Endothelial cell of umbilical vein (primary cell): ENCODE data around the gene CHMP6. TPM values are rescaled to one million over a fixed set of nuclear protein-coding genes. Genes with fewer than 3 reads are reported as not detected.

ENCODE experiments used
- BruUV-seq: library from RNA; stranded (reverse); fragments of 400-500 nt; replicated peaks from 2 replicates; lab custom pipeline; 2021; lab: Mats Ljungman, UMichigan
- CTCF ChIA-PET: fragments of 300-600, 350-600 bp; sonication (Branson Sonifier 250); formaldehyde crosslinking; loops from one replicate; lab custom pipeline; 2021; ENCODE audit warnings: antibody characterized with exemption, inconsistent platforms; lab: Charles Lee
- POLR2A ChIA-PET: fragments of 300-600, 350-600 bp; sonication (Branson Sonifier 250); formaldehyde crosslinking; loops from one replicate; lab custom pipeline; 2021; ENCODE audit warnings: antibody characterized with exemption, inconsistent platforms; lab: Charles Lee
- DNase-seq: peaks from one replicate; pipeline ENCODE4 v3.0.0-alpha.2; 2011; ENCODE audit warnings: low read depth, low spot score
- FAIRE-seq: peaks from 2 replicates; lab custom pipeline; 2011; peaks lifted over from hg19 to GRCh38; lab: Jason Lieb, UNC
- H2AFZ ChIP-seq: 2 replicates; pipeline ENCODE4 v1.6.0; 2012; ENCODE audit warnings: low read depth, low read length, control low read depth, inconsistent platforms
- H3K27ac ChIP-seq: 2 replicates; pipeline ENCODE4 v1.5.1; 2011; ENCODE audit warnings: low read depth, mild to moderate bottlenecking, control low read depth, low read length, moderate library complexity; ENCODE audit not compliant: insufficient read depth
- H3K27me3 ChIP-seq, 2 experiments: 2 replicates each; pipeline versions ENCODE4 v1.6.0 to v1.6.1; 2011; ENCODE audit warnings: low read length in 2 of 2, mixed read lengths in 1 of 2; ENCODE audit not compliant: control insufficient read depth in 2 of 2, insufficient read depth in 2 of 2
- H3K36me3 ChIP-seq, 2 experiments: 2 replicates in 1 of 2; 3 replicates in 1 of 2; pipeline ENCODE4 v1.5.1; 2011; ENCODE audit warnings: low read length in 2 of 2, mild to moderate bottlenecking in 1 of 2, moderate library complexity in 1 of 2; ENCODE audit not compliant: control insufficient read depth in 2 of 2, insufficient read depth in 2 of 2; ENCODE audit errors: extremely low read depth in 1 of 2
- H3K4me1 ChIP-seq: 3 replicates; pipeline ENCODE4 v1.5.1; 2011; ENCODE audit warnings: mild to moderate bottlenecking, low read length; ENCODE audit not compliant: control insufficient read depth, insufficient read depth; ENCODE audit errors: extremely low read depth
- H3K4me2 ChIP-seq: 2 replicates; pipeline ENCODE4 v1.6.1; 2011; ENCODE audit warnings: low read length, control low read depth, mixed read lengths; ENCODE audit not compliant: insufficient read depth
- H3K4me3 ChIP-seq, 3 experiments: fragments of 200-600 bp in 1 of 3; sonication (generic), shearing (Covaris generic) in 1 of 3; replicated peaks in 1 of 3; 2 replicates each; pipeline ENCODE4 v1.5.1; 2011 to 2016; ENCODE audit warnings: control low read depth in 3 of 3, low read length in 3 of 3, mild to moderate bottlenecking in 2 of 3, inconsistent platforms in 1 of 3, low read depth in 1 of 3, moderate library complexity in 1 of 3; ENCODE audit not compliant: insufficient read depth in 1 of 3
- H3K79me2 ChIP-seq: 2 replicates; pipeline ENCODE4 v1.6.0; 2012; ENCODE audit warnings: low read length, inconsistent platforms; ENCODE audit not compliant: control insufficient read depth, insufficient read depth
- H3K9ac ChIP-seq: replicated peaks from 2 replicates; pipeline ENCODE3; 2011; ENCODE audit warnings: low read length, control low read depth; ENCODE audit not compliant: insufficient read depth; ENCODE audit errors: extremely low read depth
- H3K9me1 ChIP-seq: replicated peaks from 3 replicates; pipeline ENCODE4 v1.6.0; 2011; ENCODE audit warnings: mild to moderate bottlenecking, low read length; ENCODE audit not compliant: control insufficient read depth, insufficient read depth; ENCODE audit errors: extremely low read depth
- H3K9me3 ChIP-seq: replicated peaks from 2 replicates; pipeline ENCODE4 v1.5.1; 2012; ENCODE audit warnings: low read length, inconsistent platforms; ENCODE audit not compliant: control insufficient read depth, insufficient read depth
- H4K20me1 ChIP-seq: replicated peaks from 2 replicates; pipeline ENCODE3; 2011; ENCODE audit warnings: mild to moderate bottlenecking, low read length; ENCODE audit not compliant: control insufficient read depth, insufficient read depth; ENCODE audit errors: extremely low read depth
- EZH2 ChIP-seq: IDR thresholded peaks from 2 replicates; pipeline ENCODE4 v1.6.1; 2012; ENCODE audit warnings: borderline replicate concordance, low read depth, mild to moderate bottlenecking, moderate library complexity, low read length, inconsistent platforms; ENCODE audit not compliant: severe bottlenecking
- FOS ChIP-seq: IDR thresholded peaks from 2 replicates; pipeline ENCODE4 v1.6.1; 2011; ENCODE audit warnings: mild to moderate bottlenecking, low read length, moderate library complexity, borderline replicate concordance; ENCODE audit not compliant: insufficient read depth
- GATA2 ChIP-seq: IDR thresholded peaks from 2 replicates; pipeline ENCODE4 v1.7.0; 2011; ENCODE audit warnings: low read depth, mild to moderate bottlenecking, moderate library complexity, mixed read lengths, low read length; ENCODE audit not compliant: insufficient read length, insufficient read depth
- JUN ChIP-seq: IDR thresholded peaks from 2 replicates; pipeline ENCODE4 v1.6.1; 2011; ENCODE audit warnings: borderline replicate concordance, low read depth; ENCODE audit not compliant: insufficient read length, insufficient read depth
- MYC ChIP-seq: IDR thresholded peaks from one replicate; pipeline ENCODE4 v1.6.1; 2011; ENCODE audit warnings: mild to moderate bottlenecking, low read depth, low read length
- POLR2A ChIP-seq: IDR thresholded peaks from 2 replicates; pipeline ENCODE4 v1.6.1; 2012; ENCODE audit warnings: low read depth, mild to moderate bottlenecking, control low read depth, low read length
- POLR2AphosphoS5 ChIP-seq: IDR thresholded peaks from 2 replicates; pipeline ENCODE4 v1.6.1; 2012; ENCODE audit warnings: low read depth, mild to moderate bottlenecking, control low read depth, low read length, moderate library complexity; ENCODE audit not compliant: insufficient read depth
- dilution Hi-C: fragments of 300-500 bp; cut with MboI; formaldehyde crosslinking; loops from one replicate; pipeline ENCODE4 v1.15.0; 2019; ENCODE audit warnings: low sequenced_read_pairs; ENCODE audit not compliant: extremely low pct_ligation_motif_present
- intact Hi-C: fragments of 100-400 bp; cut with micrococcal nuclease; formaldehyde crosslinking; loops from one replicate; pipeline ENCODE4 v1.10.0; 2022
- polyA plus RNA-seq, 4 experiments: library from polyadenylated mRNA; depleted of rRNA in 3 of 4; stranded (reverse) in 3 of 4; unstranded in 1 of 4; fragments of >200 nt; gene quantifications; 2 replicates each; pipeline versions ENCODE4 v1.2.1 to v1.2.3, GENCODE V29; 2011 to 2012; ENCODE audit warnings: missing spikeins in 1 of 4
- total RNA-seq: library from RNA; stranded (reverse); gene quantifications from 2 replicates; pipeline ENCODE4 v1.2.3, GENCODE V29; 2021
- TF ChIP-seq, protein P1 (sequence below), 2 donors: IDR thresholded peaks; 1 replicate in 1 of 2; 2 replicates in 1 of 2; pipeline ENCODE4 v1.5.1; 2011; ENCODE audit warnings: low read length in 2 of 2, mild to moderate bottlenecking in 2 of 2, moderate library complexity in 2 of 2, control low read depth in 1 of 2, inconsistent platforms in 1 of 2, low read depth in 1 of 2; ENCODE audit not compliant: insufficient read depth in 1 of 2; ENCODE audit errors: extremely low read depth in 1 of 2
- TF ChIP-seq, protein P2 (sequence below): IDR thresholded peaks from 2 replicates; pipeline ENCODE4 v1.6.1; 2011; ENCODE audit not compliant: insufficient read depth, insufficient read length

The CHMP6 gene
- total and polyA plus RNA-seq, 2 donors (not counting 3 experiments of a cell fraction or from before 2014, with no cell fraction given) = 42.5 to 48.5 TPM

DNA sequence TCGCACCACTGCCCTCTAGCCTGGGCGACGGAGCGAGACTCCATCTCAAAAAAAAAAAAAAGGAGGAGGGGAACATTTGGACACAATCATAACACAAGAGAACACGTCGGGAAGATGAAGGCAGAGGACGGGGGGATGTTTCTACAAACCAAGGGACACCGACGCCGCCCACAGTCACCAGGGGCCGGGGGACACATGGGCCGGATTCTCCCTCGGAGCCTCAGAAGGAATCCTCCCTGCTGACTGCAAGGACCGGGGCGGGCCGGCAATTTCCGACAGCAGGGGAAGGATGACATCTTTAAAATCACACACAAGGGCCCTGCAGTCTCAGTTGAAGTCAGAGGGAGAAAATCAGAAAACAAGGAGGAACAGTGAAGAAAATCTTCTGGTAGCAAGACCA is 8.1 kb upstream of the CHMP6 start:
- no peaks in the 10 kb centered on the region for H3K9me1 ChIP-seq
- dilution Hi-C loops = no loop called here
- no peaks in the 10 kb centered on the region for H3K9me3 ChIP-seq
- H3K27me3 ChIP-seq = no peaks in the 10 kb centered on the region
- CTCF ChIA-PET = interaction anchor here (1.4 kb wide), 1 partner anchor 556 kb away, joined by 6 read pairs; no protein-coding TSS in a partner anchor
- no TSS peak for BruUV-seq
- H4K20me1 ChIP-seq = no peaks in the 10 kb centered on the region
- H3K27ac ChIP-seq = no peak overlapping the region
- POLR2A ChIA-PET = no interaction called here
- H3K79me2 ChIP-seq = no peaks in the 10 kb centered on the region
- no peaks in the 10 kb centered on the region for H3K36me3 ChIP-seq
- no peak overlapping the region for H2AFZ ChIP-seq
- H3K4me2 ChIP-seq = no peak overlapping the region
- no peak overlapping the region for H3K4me3 ChIP-seq
- TF ChIP-seq JUN (no peak), POLR2A (no peak), EZH2 (no peak), POLR2AphosphoS5 (no peak), GATA2 (no peak), FOS (no peak), MYC (no peak)
- TF ChIP-seq, protein P1, sequence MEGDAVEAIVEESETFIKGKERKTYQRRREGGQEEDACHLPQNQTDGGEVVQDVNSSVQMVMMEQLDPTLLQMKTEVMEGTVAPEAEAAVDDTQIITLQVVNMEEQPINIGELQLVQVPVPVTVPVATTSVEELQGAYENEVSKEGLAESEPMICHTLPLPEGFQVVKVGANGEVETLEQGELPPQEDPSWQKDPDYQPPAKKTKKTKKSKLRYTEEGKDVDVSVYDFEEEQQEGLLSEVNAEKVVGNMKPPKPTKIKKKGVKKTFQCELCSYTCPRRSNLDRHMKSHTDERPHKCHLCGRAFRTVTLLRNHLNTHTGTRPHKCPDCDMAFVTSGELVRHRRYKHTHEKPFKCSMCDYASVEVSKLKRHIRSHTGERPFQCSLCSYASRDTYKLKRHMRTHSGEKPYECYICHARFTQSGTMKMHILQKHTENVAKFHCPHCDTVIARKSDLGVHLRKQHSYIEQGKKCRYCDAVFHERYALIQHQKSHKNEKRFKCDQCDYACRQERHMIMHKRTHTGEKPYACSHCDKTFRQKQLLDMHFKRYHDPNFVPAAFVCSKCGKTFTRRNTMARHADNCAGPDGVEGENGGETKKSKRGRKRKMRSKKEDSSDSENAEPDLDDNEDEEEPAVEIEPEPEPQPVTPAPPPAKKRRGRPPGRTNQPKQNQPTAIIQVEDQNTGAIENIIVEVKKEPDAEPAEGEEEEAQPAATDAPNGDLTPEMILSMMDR (IDR thresholded peaks at IDR 0.05; ENCODE audit: extremely low read depth in 1 of 2, insufficient read depth in 1 of 2, low read depth in 1 of 2, low read length in 2 of 2) = no peak
- TF ChIP-seq, protein P2, sequence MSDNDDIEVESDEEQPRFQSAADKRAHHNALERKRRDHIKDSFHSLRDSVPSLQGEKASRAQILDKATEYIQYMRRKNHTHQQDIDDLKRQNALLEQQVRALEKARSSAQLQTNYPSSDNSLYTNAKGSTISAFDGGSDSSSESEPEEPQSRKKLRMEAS = no peak
- DNase-seq (no peak), FAIRE-seq (no peak)
- no peak overlapping the region for H3K9ac ChIP-seq
- intact Hi-C loops = no loop called here
- no peaks in the 10 kb centered on the region for H3K4me1 ChIP-seq
